ENCODE data around the gene SLC12A8.

GRCh38 chr3:125105116-125105515 lies 107.4 kb downstream of the SLC12A8 start:
- TF ChIP-seq CTCF (conservative IDR thresholded peaks at IDR 0.05; ENCODE audit: low read length) (no peak), EZH2phosphoT487 (IDR thresholded peaks at IDR 0.05; ENCODE audit: borderline replicate concordance) (no peak)

Data from Loucy (cell line).